Measurements from ENCODE around the gene HSPB1. TPM values are rescaled to one million over a fixed set of nuclear protein-coding genes. Genes with fewer than 3 reads are reported as not detected.

Gene HSPB1
- total and polyA plus RNA-seq, 4 donors, result 89.6 to 529 (median 356) TPM

GRCh38 chr7:76342222-76342621, 39.7 kb downstream of the HSPB1 start:
- Histone ChIP-seq H3K4me3 (no peak overlapping the region), H3K9me3 (ENCODE audit: control insufficient read depth in 4 of 4, insufficient read depth in 3 of 4, low read length in 3 of 4) (no peaks in the 10 kb centered on the region), H3K36me3 (ENCODE audit: control insufficient read depth in 4 of 4, insufficient read depth in 4 of 4, low read length in 4 of 4) (peaks cover 18 to 28% (median 21%) of the 10 kb centered on the region in 4 donors), H3K27me3 (ENCODE audit: control insufficient read depth in 3 of 3, insufficient read depth in 3 of 3, low read length in 2 of 3) (no peaks in the 10 kb centered on the region), H3K9ac (ENCODE audit: insufficient read depth in 1 of 2, low read length in 2 of 2) (no peak overlapping the region), H3K27ac (ENCODE audit: low read depth in 1 of 2, low read length in 1 of 2) (no peak overlapping the region), H3K4me1 (ENCODE audit: control insufficient read depth in 5 of 5, insufficient read depth in 5 of 5, low read length in 5 of 5) (peaks cover 0 to 40% (median 0%) of the 10 kb centered on the region in 5 donors)
- WGBS, 2 donors, result 62 to 83% methylated on average over 5 of the region's 5 CpGs
- no peak for ATAC-seq (ENCODE audit: insufficient read depth, low FRiP score)
- no peak for DNase-seq
- TF ChIP-seq CTCF (IDR thresholded peaks at IDR 0.05; ENCODE audit: control extremely low read depth, extremely low read depth), result no peak

GRCh38 chr7:76343294-76343930, 40.9 kb downstream of the HSPB1 start:
- no peak for DNase-seq
- no peak overlapping the region for H3K9ac ChIP-seq (ENCODE audit: insufficient read depth in 1 of 2, low read length in 2 of 2)
- no peak for ATAC-seq (ENCODE audit: insufficient read depth, low FRiP score)
- H3K9me3 ChIP-seq (ENCODE audit: control insufficient read depth in 4 of 4, insufficient read depth in 3 of 4, low read length in 3 of 4), result no peaks in the 10 kb centered on the region
- no peak for TF ChIP-seq CTCF (IDR thresholded peaks at IDR 0.05; ENCODE audit: control extremely low read depth, extremely low read depth)
- peaks cover 0 to 31% (median 0%) of the 10 kb centered on the region in 5 donors for H3K4me1 ChIP-seq (ENCODE audit: control insufficient read depth in 5 of 5, insufficient read depth in 5 of 5, low read length in 5 of 5)
- no peak overlapping the region for H3K4me3 ChIP-seq
- H3K36me3 ChIP-seq (ENCODE audit: control insufficient read depth in 4 of 4, insufficient read depth in 4 of 4, low read length in 4 of 4), result peaks cover 18 to 32% (median 21%) of the 10 kb centered on the region in 4 donors
- H3K27ac ChIP-seq (ENCODE audit: low read depth in 1 of 2, low read length in 1 of 2), result no peak overlapping the region
- 84 to 98% methylated on average over 6 of the region's 6 CpGs for WGBS, 2 donors
- H3K27me3 ChIP-seq (ENCODE audit: control insufficient read depth in 3 of 3, insufficient read depth in 3 of 3, low read length in 2 of 3), result no peaks in the 10 kb centered on the region

- WGBS, 2 donors, result 95 to 96% methylated on average over 6 of the region's 6 CpGs
- no peaks in the 10 kb centered on the region for H3K27me3 ChIP-seq (ENCODE audit: control insufficient read depth in 3 of 3, insufficient read depth in 3 of 3, low read length in 2 of 3)
- DNase-seq, result no peak
- H3K4me3 ChIP-seq, result no peak overlapping the region
- H3K4me1 ChIP-seq (ENCODE audit: control insufficient read depth in 5 of 5, insufficient read depth in 5 of 5, low read length in 5 of 5), result peaks cover 0 to 30% (median 0%) of the 10 kb centered on the region in 5 donors
- no peak for TF ChIP-seq CTCF (IDR thresholded peaks at IDR 0.05; ENCODE audit: control extremely low read depth, extremely low read depth)
- H3K27ac ChIP-seq (ENCODE audit: low read depth in 1 of 2, low read length in 1 of 2), result no peak overlapping the region
- peaks cover 18 to 32% (median 21%) of the 10 kb centered on the region in 4 donors for H3K36me3 ChIP-seq (ENCODE audit: control insufficient read depth in 4 of 4, insufficient read depth in 4 of 4, low read length in 4 of 4)
- ATAC-seq (ENCODE audit: insufficient read depth, low FRiP score), result no peak
- H3K9me3 ChIP-seq (ENCODE audit: control insufficient read depth in 4 of 4, insufficient read depth in 3 of 4, low read length in 3 of 4), result no peaks in the 10 kb centered on the region
- no peak overlapping the region for H3K9ac ChIP-seq (ENCODE audit: insufficient read depth in 1 of 2, low read length in 2 of 2)
Observed at GRCh38 chr7:76343931-76344321, 41.5 kb downstream of the HSPB1 start.
